HepG2 (cell line): ENCODE measurements around the gene CERS1. TPM values are rescaled to one million over a fixed set of nuclear protein-coding genes. Genes with fewer than 3 reads are reported as not detected.

ENCODE experiments used
- ARNTL ChIP-seq: sonication (generic); formaldehyde crosslinking; IDR thresholded peaks from 2 replicates; pipeline ENCODE4 v1.4.0; 2020; ENCODE audit warnings: mild to moderate bottlenecking, missing genetic modification reagents
- ATF7 ChIP-seq, 2 experiments: fragments of 450-650 bp in 1 of 2; sonication (generic) in 1 of 2; formaldehyde crosslinking in 1 of 2; IDR thresholded peaks; 2 replicates each; pipeline versions ENCODE4 v1.4.0 to v1.6.1; 2016 to 2020; ENCODE audit warnings: antibody characterized with exemption in 1 of 2, mild to moderate bottlenecking in 1 of 2, missing genetic modification reagents in 1 of 2
- ETV6 ChIP-seq: sonication (generic); formaldehyde crosslinking; conservative IDR thresholded peaks from 2 replicates; pipeline ENCODE4 v1.4.0; 2020; ENCODE audit warnings: missing genetic modification reagents
- EZH2 ChIP-seq: conservative IDR thresholded peaks from 2 replicates; pipeline ENCODE4 v1.6.1; 2012; ENCODE audit warnings: mild to moderate bottlenecking, low read depth, low read length, moderate library complexity
- GATAD2A ChIP-seq: IDR thresholded peaks from 2 replicates; pipeline ENCODE4 v1.6.1; 2016
- HOXA3 ChIP-seq: sonication (generic); formaldehyde crosslinking; IDR thresholded peaks from 2 replicates; pipeline ENCODE4 v1.5.0; 2020; ENCODE audit warnings: missing genetic modification reagents
- IRF2 ChIP-seq: IDR thresholded peaks from 2 replicates; pipeline ENCODE4 v1.6.1; 2018; ENCODE audit warnings: missing genetic modification reagents, missing compliant biosample characterization
- JUN ChIP-seq: sonication (generic); formaldehyde crosslinking; IDR thresholded peaks from 2 replicates; pipeline ENCODE4 v1.4.0; 2020; ENCODE audit warnings: mild to moderate bottlenecking, missing genetic modification reagents
- KLF6 ChIP-seq: IDR thresholded peaks from 2 replicates; pipeline ENCODE4 v1.8.0; 2016; ENCODE audit warnings: missing biosample characterization, missing genetic modification reagents
- MYNN ChIP-seq: sonication (generic); formaldehyde crosslinking; IDR thresholded peaks from 2 replicates; pipeline ENCODE4 v1.4.0; 2020; ENCODE audit warnings: mild to moderate bottlenecking, low read depth, missing genetic modification reagents
- NFRKB ChIP-seq: fragments of 450-650 bp; IDR thresholded peaks from 2 replicates; pipeline ENCODE4 v1.6.1; 2017
- SNAPC2 ChIP-seq: sonication (generic); formaldehyde crosslinking; IDR thresholded peaks from 2 replicates; pipeline ENCODE4 v1.8.1; 2022; ENCODE audit warnings: mild to moderate bottlenecking, missing genetic modification reagents
- SSRP1 ChIP-seq: IDR thresholded peaks from 2 replicates; pipeline ENCODE4 v1.6.1; 2016; ENCODE audit warnings: control low read depth
- YEATS2 ChIP-seq: sonication (generic); formaldehyde crosslinking; IDR thresholded peaks from 2 replicates; pipeline ENCODE4 v1.4.0; 2020; ENCODE audit warnings: missing genetic modification reagents, borderline replicate concordance
- ZNF253 ChIP-seq: sonication (generic); formaldehyde crosslinking; IDR thresholded peaks from 2 replicates; pipeline ENCODE4 v1.8.0; 2022; ENCODE audit warnings: mild to moderate bottlenecking, missing genetic modification reagents, borderline replicate concordance
- ZNF7 ChIP-seq: IDR thresholded peaks from 2 replicates; pipeline ENCODE4 v1.6.1; 2016; ENCODE audit warnings: missing biosample characterization, missing genetic modification reagents
- ZNF713 ChIP-seq: sonication (generic); formaldehyde crosslinking; IDR thresholded peaks from 2 replicates; pipeline ENCODE4 v1.4.0; 2020; ENCODE audit warnings: mild to moderate bottlenecking, missing genetic modification reagents
- ZNF724P ChIP-seq: sonication (generic); formaldehyde crosslinking; IDR thresholded peaks from 2 replicates; pipeline ENCODE4 v1.8.0; 2022; ENCODE audit warnings: missing genetic modification reagents, borderline replicate concordance
- ZNF747 ChIP-seq: sonication (generic); formaldehyde crosslinking; IDR thresholded peaks from 2 replicates; pipeline ENCODE4 v1.8.1; 2023; ENCODE audit warnings: missing genetic modification reagents, mild to moderate bottlenecking, borderline replicate concordance
- ZNF75D ChIP-seq: sonication (generic); formaldehyde crosslinking; IDR thresholded peaks from 2 replicates; pipeline ENCODE4 v1.8.1; 2023; ENCODE audit warnings: missing genetic modification reagents, mild to moderate bottlenecking, borderline replicate concordance
- ZNF839 ChIP-seq: sonication (generic); formaldehyde crosslinking; IDR thresholded peaks from 2 replicates; pipeline ENCODE4 v1.4.0; 2020; ENCODE audit warnings: missing genetic modification reagents, mild to moderate bottlenecking, borderline replicate concordance
- polyA plus RNA-seq, 8 experiments: library from polyadenylated mRNA; depleted of rRNA in 3 of 8; stranded (reverse) in 7 of 8; unstranded in 1 of 8; fragments of >200 nt; fragmentation: Illumina TruSeq in 4 of 8; extraction: Trizol in 4 of 8; gene quantifications; 2 replicates each; pipeline versions ENCODE4 v1.2.1 to v1.2.3, GENCODE V29; 2011 to 2016; ENCODE audit warnings: low read depth in 4 of 8, missing spikeins in 1 of 8, mixed read lengths in 1 of 8; ENCODE audit not compliant: insufficient read depth in 1 of 8
- total RNA-seq, 5 experiments: library from RNA; depleted of rRNA; stranded (reverse); fragments of >200 nt; fragmentation: Illumina TruSeq; extraction: Trizol; gene quantifications; 2 replicates each; pipeline ENCODE4 v1.2.3, GENCODE V29; 2016; ENCODE audit warnings: low read depth in 1 of 5
- TF ChIP-seq, protein P1 (sequence below): sonication (generic); formaldehyde crosslinking; IDR thresholded peaks from 2 replicates; pipeline ENCODE4 v1.5.1; 2020; ENCODE audit warnings: missing genetic modification reagents, mild to moderate bottlenecking, borderline replicate concordance
- TF ChIP-seq, protein P2 (sequence below): sonication (generic); formaldehyde crosslinking; IDR thresholded peaks from 2 replicates; pipeline ENCODE4; 2020; ENCODE audit warnings: missing genetic modification reagents, mild to moderate bottlenecking, borderline replicate concordance
- TF ChIP-seq, protein P3 (sequence below): IDR thresholded peaks from 2 replicates; pipeline ENCODE4 v1.6.1; 2016
- TF ChIP-seq, protein P4 (sequence below): sonication (generic); formaldehyde crosslinking; IDR thresholded peaks from 2 replicates; pipeline ENCODE4 v1.8.0; 2022; ENCODE audit warnings: missing genetic modification reagents, mild to moderate bottlenecking, inconsistent platforms, borderline replicate concordance

The CERS1 gene
- total and polyA plus RNA-seq, 2 of the 13 experiments (the other 11 are each of a cell fraction or from before 2014, with no cell fraction given), result 4.6 to 9.8 TPM

DNA sequence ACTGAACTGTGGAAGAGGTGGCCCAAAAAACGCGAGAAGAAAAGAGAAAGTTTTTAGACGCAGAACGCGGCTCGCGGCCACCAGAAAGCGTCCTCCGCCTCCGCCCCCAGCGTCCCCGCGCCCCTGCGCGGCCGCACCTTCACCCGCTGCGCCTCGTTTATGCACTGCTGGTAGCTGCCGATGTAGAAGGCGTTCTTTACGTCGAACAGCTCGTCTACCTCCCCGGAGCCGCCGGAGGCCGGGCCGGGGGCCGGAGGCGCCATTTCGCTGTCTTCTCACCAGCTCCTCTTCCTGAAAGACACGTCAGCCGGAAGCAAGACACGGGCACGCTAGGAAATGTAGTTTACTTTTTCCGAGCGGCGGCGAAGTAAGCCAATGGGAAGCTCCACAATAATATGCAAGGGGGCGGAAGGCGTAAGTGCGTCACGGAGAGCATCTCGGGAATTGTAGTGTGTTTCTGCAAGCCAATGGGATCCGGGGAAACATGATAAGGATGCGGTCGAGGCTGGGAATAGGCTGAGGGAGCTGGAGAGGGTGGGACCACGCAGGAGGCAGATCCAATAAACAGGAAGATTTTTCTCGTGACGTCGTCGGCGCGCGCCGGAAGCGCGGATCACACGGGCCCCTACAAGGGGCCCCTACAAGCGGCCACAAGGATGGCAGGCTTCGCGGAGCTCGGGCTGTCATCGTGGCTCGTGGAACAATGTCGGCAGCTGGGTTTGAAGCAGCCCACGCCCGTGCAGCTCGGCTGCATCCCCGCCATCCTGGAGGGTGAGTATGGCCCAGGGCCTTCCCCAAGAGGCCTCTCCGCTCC lies 23.3 kb upstream of the CERS1 start, which contains the start of the genes COPE and DDX49 (continued):
- TF ChIP-seq ZNF724P (CRISPR knock-in tag), result no peak
- no peak for TF ChIP-seq NFRKB
- peak; percentile 80; the same call in 1 of the 2 replicates for TF ChIP-seq YEATS2 (CRISPR knock-in tag)
- TF ChIP-seq SNAPC2, result no peak
- no peak for TF ChIP-seq ZNF839
- TF ChIP-seq SSRP1, result no peak
- peak; percentile 66; the same call in 1 of the 2 replicates for TF ChIP-seq ZNF747 (CRISPR knock-in tag)
- peak; percentile 79 for TF ChIP-seq HOXA3 (CRISPR knock-in tag)
- TF ChIP-seq ATF7 (IDR thresholded peaks at IDR 0.05), result peak; percentile 47; the same call in 1 of the 2 replicates
- no peak for TF ChIP-seq ATF7 (CRISPR knock-in tag; IDR thresholded peaks at IDR 0.05)
- TF ChIP-seq MYNN (CRISPR knock-in tag), result no peak
- no peak for TF ChIP-seq ZNF75D (CRISPR knock-in tag)
- 0 out of 2 replicates have a peak, but pooled peaks have one; percentile 15 for TF ChIP-seq ZNF7
- TF ChIP-seq, protein P1, sequence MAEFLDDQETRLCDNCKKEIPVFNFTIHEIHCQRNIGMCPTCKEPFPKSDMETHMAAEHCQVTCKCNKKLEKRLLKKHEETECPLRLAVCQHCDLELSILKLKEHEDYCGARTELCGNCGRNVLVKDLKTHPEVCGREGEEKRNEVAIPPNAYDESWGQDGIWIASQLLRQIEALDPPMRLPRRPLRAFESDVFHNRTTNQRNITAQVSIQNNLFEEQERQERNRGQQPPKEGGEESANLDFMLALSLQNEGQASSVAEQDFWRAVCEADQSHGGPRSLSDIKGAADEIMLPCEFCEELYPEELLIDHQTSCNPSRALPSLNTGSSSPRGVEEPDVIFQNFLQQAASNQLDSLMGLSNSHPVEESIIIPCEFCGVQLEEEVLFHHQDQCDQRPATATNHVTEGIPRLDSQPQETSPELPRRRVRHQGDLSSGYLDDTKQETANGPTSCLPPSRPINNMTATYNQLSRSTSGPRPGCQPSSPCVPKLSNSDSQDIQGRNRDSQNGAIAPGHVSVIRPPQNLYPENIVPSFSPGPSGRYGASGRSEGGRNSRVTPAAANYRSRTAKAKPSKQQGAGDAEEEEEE (CRISPR knock-in tag), result no peak
- peak; percentile 85 for TF ChIP-seq IRF2 (CRISPR knock-in tag)
- no peak for TF ChIP-seq JUN (CRISPR knock-in tag)
- TF ChIP-seq, protein P2, sequence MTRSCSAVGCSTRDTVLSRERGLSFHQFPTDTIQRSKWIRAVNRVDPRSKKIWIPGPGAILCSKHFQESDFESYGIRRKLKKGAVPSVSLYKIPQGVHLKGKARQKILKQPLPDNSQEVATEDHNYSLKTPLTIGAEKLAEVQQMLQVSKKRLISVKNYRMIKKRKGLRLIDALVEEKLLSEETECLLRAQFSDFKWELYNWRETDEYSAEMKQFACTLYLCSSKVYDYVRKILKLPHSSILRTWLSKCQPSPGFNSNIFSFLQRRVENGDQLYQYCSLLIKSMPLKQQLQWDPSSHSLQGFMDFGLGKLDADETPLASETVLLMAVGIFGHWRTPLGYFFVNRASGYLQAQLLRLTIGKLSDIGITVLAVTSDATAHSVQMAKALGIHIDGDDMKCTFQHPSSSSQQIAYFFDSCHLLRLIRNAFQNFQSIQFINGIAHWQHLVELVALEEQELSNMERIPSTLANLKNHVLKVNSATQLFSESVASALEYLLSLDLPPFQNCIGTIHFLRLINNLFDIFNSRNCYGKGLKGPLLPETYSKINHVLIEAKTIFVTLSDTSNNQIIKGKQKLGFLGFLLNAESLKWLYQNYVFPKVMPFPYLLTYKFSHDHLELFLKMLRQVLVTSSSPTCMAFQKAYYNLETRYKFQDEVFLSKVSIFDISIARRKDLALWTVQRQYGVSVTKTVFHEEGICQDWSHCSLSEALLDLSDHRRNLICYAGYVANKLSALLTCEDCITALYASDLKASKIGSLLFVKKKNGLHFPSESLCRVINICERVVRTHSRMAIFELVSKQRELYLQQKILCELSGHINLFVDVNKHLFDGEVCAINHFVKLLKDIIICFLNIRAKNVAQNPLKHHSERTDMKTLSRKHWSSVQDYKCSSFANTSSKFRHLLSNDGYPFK, result peak; percentile 78; the same call in 1 of the 2 replicates
- TF ChIP-seq KLF6, result peak; percentile 17; the same call in 1 of the 2 replicates
- TF ChIP-seq GATAD2A (CRISPR knock-in tag), result no peak
- no peak for TF ChIP-seq ZNF713 (CRISPR knock-in tag)
- TF ChIP-seq, protein P3, sequence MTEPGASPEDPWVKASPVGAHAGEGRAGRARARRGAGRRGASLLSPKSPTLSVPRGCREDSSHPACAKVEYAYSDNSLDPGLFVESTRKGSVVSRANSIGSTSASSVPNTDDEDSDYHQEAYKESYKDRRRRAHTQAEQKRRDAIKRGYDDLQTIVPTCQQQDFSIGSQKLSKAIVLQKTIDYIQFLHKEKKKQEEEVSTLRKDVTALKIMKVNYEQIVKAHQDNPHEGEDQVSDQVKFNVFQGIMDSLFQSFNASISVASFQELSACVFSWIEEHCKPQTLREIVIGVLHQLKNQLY (CRISPR knock-in tag), result no peak
- no peak for TF ChIP-seq ETV6 (CRISPR knock-in tag)
- TF ChIP-seq, protein P4, sequence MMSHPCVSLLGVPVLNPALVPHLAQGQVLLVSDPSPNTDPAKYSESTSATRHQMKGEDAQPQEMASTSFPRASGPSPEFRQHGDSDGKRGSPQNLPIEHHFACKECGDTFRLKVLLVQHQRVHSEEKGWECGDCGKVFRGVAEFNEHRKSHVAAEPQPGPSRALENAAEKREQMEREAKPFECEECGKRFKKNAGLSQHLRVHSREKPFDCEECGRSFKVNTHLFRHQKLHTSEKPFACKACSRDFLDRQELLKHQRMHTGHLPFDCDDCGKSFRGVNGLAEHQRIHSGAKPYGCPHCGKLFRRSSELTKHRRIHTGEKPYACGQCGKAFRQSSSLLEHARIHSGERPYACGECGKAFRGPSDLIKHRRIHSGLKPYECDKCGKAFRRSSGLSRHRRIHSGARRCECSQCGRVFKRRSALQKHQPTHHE, result no peak
- TF ChIP-seq ZNF253 (CRISPR knock-in tag), result no peak
- no peak for TF ChIP-seq EZH2
- TF ChIP-seq ARNTL (CRISPR knock-in tag), result peak; percentile 58; the same call in 1 of the 2 replicates
